HEK293 (cell line): ENCODE measurements around the gene SUGP2.
"Not testable (repeated sequence)": the region's sequence is repeated elsewhere in the genome, so short reads cannot be mapped to it uniquely, and the experiment has no call there.

Source experiments
- CTCF ChIA-PET: fragments of 350-600 bp; formaldehyde crosslinking; extraction: SDS; loops from one replicate; lab custom pipeline; 2021; ENCODE audit warnings: antibody characterized with exemption; lab: Yijun Ruan, JAX
- POLR2A ChIA-PET: fragments of 300-600 bp; formaldehyde crosslinking; extraction: SDS; loops from one replicate; lab custom pipeline; 2020; ENCODE audit warnings: antibody characterized with exemption, inconsistent platforms; lab: Yijun Ruan, JAX
- H3K27ac ChIP-seq: fragments of 200-500 bp; sonication (Bioruptor generic); 2 replicates; pipeline ENCODE4 v1.5.1; 2014; ENCODE audit warnings: low read depth, low read length, control low read depth, inconsistent platforms; ENCODE audit errors: extremely low read depth
- H3K36me3 ChIP-seq, 2 experiments: fragments of 200-500 bp in 1 of 2; sonication (Bioruptor generic) in 1 of 2; 1 replicate in 1 of 2; 2 replicates in 1 of 2; pipeline ENCODE4 v1.5.1; 2014 to 2017; ENCODE audit warnings: inconsistent platforms in 2 of 2, low read length in 2 of 2; ENCODE audit not compliant: control insufficient read depth in 2 of 2, insufficient read depth in 1 of 2
- H3K4me1 ChIP-seq: fragments of 200-500 bp; sonication (Bioruptor generic); 2 replicates; pipeline ENCODE4 v1.5.1; 2014; ENCODE audit warnings: mild to moderate bottlenecking, low read length, inconsistent platforms; ENCODE audit not compliant: control insufficient read depth, insufficient read depth
- H3K4me3 ChIP-seq: 2 replicates; pipeline ENCODE4 v1.5.1; 2011; ENCODE audit warnings: low read depth, mild to moderate bottlenecking, control low read depth, low read length, moderate library complexity
- H3K9me3 ChIP-seq: fragments of 200-500 bp; sonication (Bioruptor generic); 2 replicates; pipeline ENCODE4 v1.5.1; 2014; ENCODE audit warnings: low read depth, low read length, inconsistent platforms; ENCODE audit not compliant: control insufficient read depth, insufficient read depth
- CTCF ChIP-seq: fragments of 450-650 bp; formaldehyde crosslinking; IDR thresholded peaks from 2 replicates; pipeline ENCODE4 v1.5.1; 2016; ENCODE audit warnings: missing biosample characterization, missing genetic modification characterization
- EGR2 ChIP-seq: fragments of 450-650 bp; formaldehyde crosslinking; IDR thresholded peaks from 2 replicates; pipeline ENCODE4 v1.5.1; 2016; ENCODE audit warnings: low read depth, missing biosample characterization, missing genetic modification characterization
- HOXA7 ChIP-seq: sonication (generic); formaldehyde crosslinking; IDR thresholded peaks from 2 replicates; pipeline ENCODE4 v1.8.1; 2022; ENCODE audit warnings: missing genetic modification reagents, borderline replicate concordance
- IKZF3 ChIP-seq: fragments of 450-650 bp; IDR thresholded peaks from 2 replicates; pipeline ENCODE4 v1.5.0; 2018; ENCODE audit warnings: missing biosample characterization, mild to moderate bottlenecking, missing genetic modification characterization, moderate library complexity
- INSM2 ChIP-seq: fragments of 450-650 bp; formaldehyde crosslinking; IDR thresholded peaks from 2 replicates; pipeline ENCODE4 v1.5.1; 2016; ENCODE audit warnings: missing biosample characterization, missing genetic modification characterization
- TCF7L2 ChIP-seq: IDR thresholded peaks from 2 replicates; pipeline ENCODE4 v1.6.1; 2011; ENCODE audit warnings: low read depth, mild to moderate bottlenecking, inconsistent platforms, low read length, moderate library complexity, borderline replicate concordance
- YY2 ChIP-seq: fragments of 450-650 bp; formaldehyde crosslinking; IDR thresholded peaks from 2 replicates; pipeline ENCODE4 v1.5.1; 2016; ENCODE audit warnings: missing biosample characterization, missing genetic modification characterization
- ZBTB17 ChIP-seq: fragments of 450-650 bp; formaldehyde crosslinking; IDR thresholded peaks from 2 replicates; pipeline ENCODE4 v1.5.1; 2016; ENCODE audit warnings: missing biosample characterization, missing genetic modification characterization
- ZBTB44 ChIP-seq: fragments of 450-650 bp; IDR thresholded peaks from 2 replicates; pipeline ENCODE4 v1.5.1; 2018; ENCODE audit warnings: missing biosample characterization, mild to moderate bottlenecking, missing genetic modification characterization
- ZNF18 ChIP-seq: fragments of 450-650 bp; formaldehyde crosslinking; IDR thresholded peaks from 2 replicates; pipeline ENCODE4 v1.5.1; 2016; ENCODE audit warnings: missing biosample characterization, missing genetic modification characterization
- ZNF239 ChIP-seq: fragments of 450-650 bp; formaldehyde crosslinking; IDR thresholded peaks from 2 replicates; pipeline ENCODE4 v1.5.1; 2016; ENCODE audit warnings: missing biosample characterization, missing genetic modification characterization
- ZNF366 ChIP-seq: fragments of 450-650 bp; formaldehyde crosslinking; conservative IDR thresholded peaks from 2 replicates; pipeline ENCODE4 v1.5.1; 2016; ENCODE audit warnings: missing biosample characterization, missing genetic modification characterization
- ZNF48 ChIP-seq: fragments of 450-650 bp; formaldehyde crosslinking; IDR thresholded peaks from 2 replicates; pipeline ENCODE4 v1.5.1; 2016; ENCODE audit warnings: missing biosample characterization, missing genetic modification characterization
- ZNF548 ChIP-seq: fragments of 450-650 bp; formaldehyde crosslinking; IDR thresholded peaks from 2 replicates; pipeline ENCODE4 v1.5.1; 2016; ENCODE audit warnings: missing biosample characterization, missing genetic modification characterization
- ZNF561 ChIP-seq: fragments of 450-650 bp; IDR thresholded peaks from 2 replicates; pipeline ENCODE4 v1.5.1; 2018; ENCODE audit warnings: missing biosample characterization, missing genetic modification characterization, borderline replicate concordance
- ZNF610 ChIP-seq: fragments of 450-650 bp; formaldehyde crosslinking; IDR thresholded peaks from 2 replicates; pipeline ENCODE4 v1.5.1; 2016; ENCODE audit warnings: missing biosample characterization, missing genetic modification characterization, borderline replicate concordance
- ZNF629 ChIP-seq: fragments of 450-650 bp; formaldehyde crosslinking; IDR thresholded peaks from 2 replicates; pipeline ENCODE4 v1.5.1; 2017; ENCODE audit warnings: missing biosample characterization, missing genetic modification characterization

Gene SUGP2

GRCh38 chr19:18954094-18954493 is 79.2 kb downstream of the SUGP2 start:
- ChIA-PET CTCF (no interaction called here), POLR2A (no interaction called here)
- Histone ChIP-seq H3K4me3 (no peak overlapping the region), H3K36me3 (no peaks in the 10 kb centered on the region), H3K9me3 (no peaks in the 10 kb centered on the region), H3K27ac (no peak overlapping the region), H3K4me1 (no peaks in the 10 kb centered on the region)
- TF ChIP-seq ZNF18 = no peak
- no peak for TF ChIP-seq YY2 (tag by site-specific recombination)
- no peak for TF ChIP-seq CTCF (tag by site-specific recombination)
- no peak for TF ChIP-seq ZNF239 (tag by site-specific recombination)
- TF ChIP-seq ZBTB44 = no peak
- no peak for TF ChIP-seq HOXA7 (CRISPR knock-in tag)
- no peak for TF ChIP-seq INSM2 (tag by site-specific recombination)
- no peak for TF ChIP-seq ZNF548 (tag by site-specific recombination)
- TF ChIP-seq ZBTB17 (tag by site-specific recombination) = 0 out of 2 replicates have a peak, but pooled peaks have one; percentile 11
- no peak for TF ChIP-seq ZNF561 (tag by site-specific recombination)
- no peak for TF ChIP-seq ZNF610 (tag by site-specific recombination)
- TF ChIP-seq IKZF3 (tag by site-specific recombination) = no peak
- TF ChIP-seq ZNF366 (tag by site-specific recombination) = peak; percentile 72
- peak; percentile 59; the same call in 1 of the 2 replicates for TF ChIP-seq EGR2 (tag by site-specific recombination)
- TF ChIP-seq TCF7L2 = no peak
- TF ChIP-seq ZNF48 = no peak
- no peak for TF ChIP-seq ZNF629

GRCh38 chr19:18952364-18953003 is 80.8 kb downstream of the SUGP2 start:
- H3K9me3 ChIP-seq, H3K4me3 ChIP-seq, H3K36me3 ChIP-seq, H3K4me1 ChIP-seq, H3K27ac ChIP-seq: not testable (repeated sequence)
- ChIA-PET POLR2A (interaction anchor here (0.7 kb wide), 1 partner anchor 13 kb away, joined by 3 read pairs; no protein-coding TSS in a partner anchor), CTCF (interaction anchor here (1.1 kb wide), 1 partner anchor 35 kb away, joined by 3 read pairs; no protein-coding TSS in a partner anchor)
